HepG2 (cell line): ENCODE measurements around the gene NME2. TPM values are rescaled to one million over a fixed set of nuclear protein-coding genes. Genes with fewer than 3 reads are reported as not detected.

Experiments used
- ARNTL ChIP-seq: sonication (generic); formaldehyde crosslinking; IDR thresholded peaks from 2 replicates; pipeline ENCODE4 v1.4.0; 2020; ENCODE audit warnings: mild to moderate bottlenecking, missing genetic modification reagents
- ATAD3A ChIP-seq: sonication (generic); formaldehyde crosslinking; IDR thresholded peaks from 2 replicates; pipeline ENCODE4 v1.4.0; 2020; ENCODE audit warnings: missing genetic modification reagents
- CHCHD3 ChIP-seq: sonication (generic); formaldehyde crosslinking; IDR thresholded peaks from 2 replicates; pipeline ENCODE4 v1.8.0; 2022; ENCODE audit warnings: mild to moderate bottlenecking, missing genetic modification reagents, moderate library complexity
- DNMT3B ChIP-seq: conservative IDR thresholded peaks from 2 replicates; pipeline ENCODE4 v1.6.1; 2016; ENCODE audit warnings: missing biosample characterization, control low read depth
- ELK4 ChIP-seq: sonication (generic); formaldehyde crosslinking; IDR thresholded peaks from 2 replicates; pipeline ENCODE4 v1.9.0; 2021; ENCODE audit warnings: missing genetic modification reagents, borderline replicate concordance
- FOXA1 ChIP-seq, 2 experiments: fragments of 450-650 bp in 1 of 2; sonication (generic) in 1 of 2; formaldehyde crosslinking in 1 of 2; IDR thresholded peaks; 2 replicates each; pipeline versions ENCODE4 v1.4.0 to v1.6.1; 2016 to 2020; ENCODE audit warnings: missing genetic modification reagents in 1 of 2
- HHEX ChIP-seq: IDR thresholded peaks from 2 replicates; pipeline ENCODE4 v1.6.1; 2016; ENCODE audit warnings: control low read depth
- HNRNPK ChIP-seq: fragments of 200-400 bp; formaldehyde crosslinking; IDR thresholded peaks from 2 replicates; pipeline ENCODE4 v1.6.1; 2018; ENCODE audit warnings: low read length, low read depth, moderate library complexity, mild to moderate bottlenecking; ENCODE audit not compliant: poor library complexity, severe bottlenecking
- MAZ ChIP-seq, 2 experiments: sonication (generic) in 1 of 2; formaldehyde crosslinking in 1 of 2; IDR thresholded peaks; 2 replicates each; pipeline versions ENCODE4 v1.5.0 to v1.6.1; 2012 to 2020; ENCODE audit warnings: low read depth in 2 of 2, mild to moderate bottlenecking in 2 of 2, borderline replicate concordance in 1 of 2, improper control_type of control experiment in 1 of 2, low read length in 1 of 2, missing genetic modification reagents in 1 of 2, moderate library complexity in 1 of 2
- PAX8 ChIP-seq: sonication (generic); formaldehyde crosslinking; IDR thresholded peaks from 2 replicates; pipeline ENCODE4 v1.8.0; 2022; ENCODE audit warnings: mild to moderate bottlenecking, missing genetic modification reagents, borderline replicate concordance
- SAFB2 ChIP-seq: sonication (generic); formaldehyde crosslinking; IDR thresholded peaks from 2 replicates; pipeline ENCODE4 v1.5.1; 2020; ENCODE audit warnings: missing genetic modification reagents, low read depth, mild to moderate bottlenecking, borderline replicate concordance
- SOX5 ChIP-seq: IDR thresholded peaks from 2 replicates; pipeline ENCODE4 v1.6.1; 2016; ENCODE audit warnings: borderline replicate concordance
- SP140L ChIP-seq: sonication (generic); formaldehyde crosslinking; IDR thresholded peaks from 2 replicates; pipeline ENCODE4 v1.4.0; 2020; ENCODE audit warnings: missing genetic modification reagents, borderline replicate concordance
- SRSF4 ChIP-seq: fragments of 200-400 bp; formaldehyde crosslinking; IDR thresholded peaks from one replicate; pipeline ENCODE4 v1.6.1; 2018; ENCODE audit warnings: mild to moderate bottlenecking, low read depth, low read length, moderate library complexity; ENCODE audit not compliant: poor library complexity, severe bottlenecking
- TEF ChIP-seq: sonication (generic); formaldehyde crosslinking; IDR thresholded peaks from 2 replicates; pipeline ENCODE4 v1.5.0; 2020; ENCODE audit warnings: missing genetic modification reagents
- THYN1 ChIP-seq: sonication (generic); formaldehyde crosslinking; IDR thresholded peaks from 2 replicates; pipeline ENCODE4 v1.8.1; 2023; ENCODE audit warnings: low read depth, mild to moderate bottlenecking, moderate library complexity, missing genetic modification reagents, borderline replicate concordance
- TMF1 ChIP-seq: sonication (generic); formaldehyde crosslinking; IDR thresholded peaks from 2 replicates; pipeline ENCODE4 v1.8.1; 2022; ENCODE audit warnings: low read depth, missing genetic modification reagents
- ZC3H13 ChIP-seq: sonication (generic); formaldehyde crosslinking; IDR thresholded peaks from 2 replicates; pipeline ENCODE4 v1.8.1; 2023; ENCODE audit warnings: mild to moderate bottlenecking, missing genetic modification reagents, moderate library complexity
- ZNF180 ChIP-seq: sonication (generic); formaldehyde crosslinking; IDR thresholded peaks from 2 replicates; pipeline ENCODE4 v1.4.0; 2020; ENCODE audit warnings: low read depth, missing genetic modification reagents, borderline replicate concordance
- ZNF263 ChIP-seq: sonication (generic); formaldehyde crosslinking; IDR thresholded peaks from 2 replicates; pipeline ENCODE4 v1.4.0; 2020; ENCODE audit warnings: missing genetic modification reagents
- ZNF569 ChIP-seq: sonication (generic); formaldehyde crosslinking; IDR thresholded peaks from 2 replicates; pipeline ENCODE4 v1.5.0; 2020; ENCODE audit warnings: mild to moderate bottlenecking, missing genetic modification reagents, moderate library complexity, borderline replicate concordance
- polyA plus RNA-seq, 8 experiments: library from polyadenylated mRNA; depleted of rRNA in 3 of 8; stranded (reverse) in 7 of 8; unstranded in 1 of 8; fragments of >200 nt; fragmentation: Illumina TruSeq in 4 of 8; extraction: Trizol in 4 of 8; gene quantifications; 2 replicates each; pipeline versions ENCODE4 v1.2.1 to v1.2.3, GENCODE V29; 2011 to 2016; ENCODE audit warnings: low read depth in 4 of 8, missing spikeins in 1 of 8, mixed read lengths in 1 of 8; ENCODE audit not compliant: insufficient read depth in 1 of 8
- total RNA-seq, 5 experiments: library from RNA; depleted of rRNA; stranded (reverse); fragments of >200 nt; fragmentation: Illumina TruSeq; extraction: Trizol; gene quantifications; 2 replicates each; pipeline ENCODE4 v1.2.3, GENCODE V29; 2016; ENCODE audit warnings: low read depth in 1 of 5
- TF ChIP-seq, protein P1 (sequence below): sonication (generic); formaldehyde crosslinking; IDR thresholded peaks from 2 replicates; pipeline ENCODE4 v1.9.0; 2022; ENCODE audit warnings: missing genetic modification reagents, mild to moderate bottlenecking, borderline replicate concordance
- TF ChIP-seq, protein P2 (sequence below): sonication (generic); formaldehyde crosslinking; conservative IDR thresholded peaks from 2 replicates; pipeline ENCODE4 v1.4.0; 2020; ENCODE audit warnings: missing genetic modification reagents

The NME2 gene
- total and polyA plus RNA-seq, 2 of the 13 experiments (the other 11 are each of a cell fraction or from before 2014, with no cell fraction given): 790 to 1,213 TPM

GRCh38 chr17:51166198-51166986, at the start of gene NME2 (continued):
- TF ChIP-seq TMF1 (CRISPR knock-in tag) (peak; percentile 88), ARNTL (CRISPR knock-in tag) (peak; percentile 13; the same call in 1 of the 2 replicates), CHCHD3 (CRISPR knock-in tag) (no peak), SP140L (CRISPR knock-in tag) (no peak), SRSF4 (no peak), ELK4 (CRISPR knock-in tag) (no peak), ZNF180 (CRISPR knock-in tag) (no peak), PAX8 (CRISPR knock-in tag) (peak; percentile 55; the same call in 1 of the 2 replicates), TEF (no peak), DNMT3B (CRISPR knock-in tag) (no peak; the same call in 1 of the 2 replicates), FOXA1 (IDR thresholded peaks at IDR 0.05) (no peak), FOXA1 (CRISPR knock-in tag; IDR thresholded peaks at IDR 0.05) (0 out of 2 replicates have a peak, but pooled peaks have one; percentile 23), SOX5 (CRISPR knock-in tag) (no peak; the same call in 1 of the 2 replicates), HNRNPK (peak; percentile 59), ZNF263 (peak; percentile 69), ZNF569 (CRISPR knock-in tag) (no peak), ZC3H13 (CRISPR knock-in tag) (peak; percentile 77), HHEX (CRISPR knock-in tag) (no peak), MAZ (IDR thresholded peaks at IDR 0.05; ENCODE audit: borderline replicate concordance, low read depth, low read length) (peak; percentile 30; the same call in 1 of the 2 replicates), MAZ (CRISPR knock-in tag; IDR thresholded peaks at IDR 0.05; ENCODE audit: low read depth) (peak; percentile 94), ATAD3A (CRISPR knock-in tag) (no peak), SAFB2 (CRISPR knock-in tag) (no peak; the same call in 1 of the 2 replicates), THYN1 (CRISPR knock-in tag) (no peak)
- TF ChIP-seq, protein P1, sequence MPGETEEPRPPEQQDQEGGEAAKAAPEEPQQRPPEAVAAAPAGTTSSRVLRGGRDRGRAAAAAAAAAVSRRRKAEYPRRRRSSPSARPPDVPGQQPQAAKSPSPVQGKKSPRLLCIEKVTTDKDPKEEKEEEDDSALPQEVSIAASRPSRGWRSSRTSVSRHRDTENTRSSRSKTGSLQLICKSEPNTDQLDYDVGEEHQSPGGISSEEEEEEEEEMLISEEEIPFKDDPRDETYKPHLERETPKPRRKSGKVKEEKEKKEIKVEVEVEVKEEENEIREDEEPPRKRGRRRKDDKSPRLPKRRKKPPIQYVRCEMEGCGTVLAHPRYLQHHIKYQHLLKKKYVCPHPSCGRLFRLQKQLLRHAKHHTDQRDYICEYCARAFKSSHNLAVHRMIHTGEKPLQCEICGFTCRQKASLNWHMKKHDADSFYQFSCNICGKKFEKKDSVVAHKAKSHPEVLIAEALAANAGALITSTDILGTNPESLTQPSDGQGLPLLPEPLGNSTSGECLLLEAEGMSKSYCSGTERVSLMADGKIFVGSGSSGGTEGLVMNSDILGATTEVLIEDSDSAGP (CRISPR knock-in tag): no peak
- TF ChIP-seq, protein P2, sequence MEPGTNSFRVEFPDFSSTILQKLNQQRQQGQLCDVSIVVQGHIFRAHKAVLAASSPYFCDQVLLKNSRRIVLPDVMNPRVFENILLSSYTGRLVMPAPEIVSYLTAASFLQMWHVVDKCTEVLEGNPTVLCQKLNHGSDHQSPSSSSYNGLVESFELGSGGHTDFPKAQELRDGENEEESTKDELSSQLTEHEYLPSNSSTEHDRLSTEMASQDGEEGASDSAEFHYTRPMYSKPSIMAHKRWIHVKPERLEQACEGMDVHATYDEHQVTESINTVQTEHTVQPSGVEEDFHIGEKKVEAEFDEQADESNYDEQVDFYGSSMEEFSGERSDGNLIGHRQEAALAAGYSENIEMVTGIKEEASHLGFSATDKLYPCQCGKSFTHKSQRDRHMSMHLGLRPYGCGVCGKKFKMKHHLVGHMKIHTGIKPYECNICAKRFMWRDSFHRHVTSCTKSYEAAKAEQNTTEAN: peak; percentile 52
